HG03460 (cell line): Measurements from ENCODE around the gene WNK2.
"Not testable (repeated sequence)": the region's sequence is repeated elsewhere in the genome, so short reads cannot be mapped to it uniquely, and the experiment has no call there.

ENCODE experiments used
- ATAC-seq: cut with Tn5 transposase; IDR thresholded peaks from one replicate; pipeline ENCODE4 v1.9.1; 2021; ENCODE audit not compliant: unreplicated experiment

The WNK2 gene

DNA sequence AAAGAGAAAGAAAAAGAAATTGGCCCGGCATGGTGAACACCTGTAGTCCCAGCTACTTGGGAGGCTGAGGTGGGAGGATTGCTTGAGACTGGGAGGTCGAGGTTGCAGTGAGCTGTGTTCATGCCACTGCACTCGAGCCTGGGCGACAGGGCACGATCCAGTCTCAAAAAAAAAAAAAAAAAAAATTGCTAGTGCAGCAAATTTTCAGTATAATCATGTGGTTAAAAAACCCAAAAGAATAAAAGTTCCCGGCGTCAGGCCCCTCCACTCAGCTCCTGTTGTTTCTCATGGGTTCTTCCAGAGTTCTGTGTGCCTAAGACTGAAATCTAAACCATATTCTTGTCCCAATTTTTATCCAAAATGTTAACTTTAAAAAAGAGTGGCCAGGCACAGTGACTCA lies 49.1 kb downstream of the WNK2 start:
- no peak for ATAC-seq

DNA sequence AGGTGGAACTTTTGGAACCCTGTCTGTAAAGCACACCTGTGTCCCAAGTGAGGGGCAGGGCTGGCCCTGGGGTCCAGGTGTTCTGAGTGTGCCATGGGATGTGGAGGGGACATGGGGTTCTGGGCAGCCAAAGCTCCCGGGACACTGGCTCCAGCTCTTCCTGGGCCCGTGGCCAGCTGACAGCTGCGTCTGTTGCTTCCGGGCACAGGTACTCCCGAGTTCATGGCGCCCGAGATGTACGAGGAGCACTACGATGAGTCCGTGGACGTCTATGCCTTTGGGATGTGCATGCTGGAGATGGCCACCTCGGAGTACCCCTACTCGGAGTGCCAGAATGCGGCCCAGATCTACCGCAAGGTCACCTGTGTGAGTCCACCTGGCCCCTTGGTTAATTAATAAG lies 50.7 kb downstream of the WNK2 start:
- no peak for ATAC-seq

DNA sequence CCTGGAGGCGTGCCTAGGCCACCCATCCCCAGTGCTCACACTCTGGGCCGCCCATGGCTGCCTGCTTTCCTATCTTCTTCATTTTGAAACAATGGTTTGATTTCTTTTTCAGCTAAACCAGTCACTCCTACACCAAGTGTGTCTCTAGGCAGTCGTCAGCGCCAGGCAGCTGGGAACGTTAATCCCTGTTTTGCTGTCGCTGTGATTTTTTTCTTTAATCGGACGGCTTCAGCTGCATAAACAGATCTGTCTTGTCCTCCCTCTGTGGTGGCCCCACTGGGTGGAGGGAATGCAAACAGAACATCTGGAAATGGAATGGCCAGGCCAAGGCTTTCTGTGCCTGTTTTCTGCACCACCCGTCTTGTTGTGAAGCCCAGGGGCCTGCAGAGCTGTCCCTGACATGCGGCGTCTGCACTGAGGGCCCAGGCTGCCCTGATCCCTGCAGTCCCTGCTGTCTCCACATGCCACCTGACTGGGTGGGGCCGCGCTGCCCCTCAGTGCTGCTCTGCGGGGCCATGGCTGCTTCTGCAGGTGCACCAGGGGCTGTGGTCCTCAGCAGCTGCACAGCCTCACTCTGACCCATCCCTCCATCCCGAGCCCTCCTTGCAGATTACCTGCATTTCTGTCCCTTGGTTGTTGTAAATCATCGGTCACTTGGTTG lies 51.5 kb downstream of the WNK2 start:
- ATAC-seq, result no peak

DNA sequence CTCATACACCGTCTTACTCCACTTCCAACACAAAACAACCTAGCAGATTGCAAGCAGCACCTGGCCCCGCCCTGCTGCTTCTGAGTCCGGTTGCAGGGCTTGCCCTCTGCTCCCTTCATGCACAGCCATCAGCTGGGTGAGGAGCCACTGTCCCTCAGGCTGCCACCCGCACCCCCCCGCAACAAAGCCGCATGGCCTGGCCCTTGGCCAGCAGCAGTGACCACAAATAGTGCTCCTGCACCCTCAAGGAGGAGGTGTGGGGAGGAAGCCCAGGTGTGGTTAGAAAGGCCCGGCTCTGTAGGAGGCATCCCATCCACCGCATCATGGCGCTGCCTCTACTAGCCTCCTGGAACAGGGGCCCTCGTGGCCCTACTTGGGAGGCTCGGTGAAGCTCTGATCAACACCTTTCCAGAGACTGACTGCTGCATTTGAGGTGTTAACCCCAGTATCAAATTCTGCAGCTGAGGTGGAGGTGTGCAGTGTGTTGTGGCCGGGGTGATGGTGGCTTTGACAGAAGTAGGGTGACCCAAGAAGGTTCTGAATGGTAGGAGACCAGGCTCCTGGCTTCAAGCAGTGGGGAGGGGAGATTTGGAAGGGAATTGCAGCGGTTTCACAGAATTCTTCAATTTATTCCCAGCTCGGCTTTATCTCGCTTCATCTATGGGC lies 52.7 kb downstream of the WNK2 start:
- ATAC-seq, result no peak

DNA sequence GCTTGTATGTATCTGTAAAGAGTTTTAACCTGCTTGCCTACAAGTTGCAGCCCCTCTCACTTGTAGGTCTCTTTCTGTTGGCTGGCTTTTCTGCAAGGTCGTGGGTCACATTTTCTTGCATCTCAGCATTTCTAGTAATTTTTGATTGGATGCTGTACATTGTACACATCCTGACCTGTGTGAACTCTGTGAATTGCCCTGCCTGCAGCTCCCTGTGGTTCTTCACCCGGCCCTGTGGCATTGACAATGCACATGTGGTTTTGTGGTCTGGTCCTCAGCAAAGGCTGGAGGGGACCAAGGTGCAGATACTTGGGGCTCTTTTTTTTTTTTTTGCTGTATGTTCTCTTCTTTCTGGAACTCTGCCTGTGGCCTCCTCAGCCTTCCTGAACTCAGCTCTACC lies 53.6 kb downstream of the WNK2 start:
- no peak for ATAC-seq

DNA sequence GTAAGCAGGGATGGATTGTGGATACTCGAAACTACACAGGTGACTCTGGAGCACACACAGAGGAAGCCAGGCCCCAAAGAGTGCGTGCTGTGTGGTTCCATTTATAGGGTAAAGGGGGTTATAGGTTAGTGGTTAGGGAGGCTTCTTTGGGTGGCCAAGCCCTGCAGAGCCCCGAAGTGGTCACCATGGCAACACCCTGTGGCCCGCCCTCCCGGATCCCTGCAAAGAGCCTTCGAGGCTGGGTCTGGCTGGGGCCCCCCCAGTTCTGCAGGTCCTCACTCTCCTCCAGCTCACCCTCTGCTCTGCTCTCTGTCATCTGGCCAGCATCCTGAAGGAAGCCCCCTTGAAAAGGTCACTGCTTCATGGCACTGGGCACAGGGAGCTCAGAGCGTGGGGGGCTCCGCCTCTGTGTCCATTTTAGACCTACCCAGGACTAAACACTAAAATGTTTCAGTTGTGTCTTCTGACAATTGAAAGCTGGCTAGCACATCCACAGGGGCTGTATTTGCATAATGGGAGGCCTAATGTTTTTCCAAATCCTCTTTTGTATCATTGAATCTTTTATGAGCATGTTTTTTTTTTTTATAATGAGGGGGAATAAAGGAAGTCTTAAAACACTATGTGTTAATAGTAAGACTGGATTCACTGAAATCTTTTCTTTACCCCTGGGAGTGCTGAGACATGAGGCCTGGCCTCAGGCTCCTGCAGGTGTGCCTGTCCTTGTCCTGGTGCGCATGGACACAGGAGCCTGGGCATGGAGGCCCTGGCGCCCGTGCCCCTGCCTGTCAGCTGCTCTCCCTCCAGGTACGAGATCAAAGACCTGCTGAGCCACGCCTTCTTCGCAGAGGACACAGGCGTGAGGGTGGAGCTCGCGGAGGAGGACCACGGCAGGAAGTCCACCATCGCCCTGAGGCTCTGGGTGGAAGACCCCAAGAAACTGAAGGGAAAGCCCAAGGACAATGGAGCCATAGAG lies 55.3 kb downstream of the WNK2 start:
- no peak for ATAC-seq

DNA sequence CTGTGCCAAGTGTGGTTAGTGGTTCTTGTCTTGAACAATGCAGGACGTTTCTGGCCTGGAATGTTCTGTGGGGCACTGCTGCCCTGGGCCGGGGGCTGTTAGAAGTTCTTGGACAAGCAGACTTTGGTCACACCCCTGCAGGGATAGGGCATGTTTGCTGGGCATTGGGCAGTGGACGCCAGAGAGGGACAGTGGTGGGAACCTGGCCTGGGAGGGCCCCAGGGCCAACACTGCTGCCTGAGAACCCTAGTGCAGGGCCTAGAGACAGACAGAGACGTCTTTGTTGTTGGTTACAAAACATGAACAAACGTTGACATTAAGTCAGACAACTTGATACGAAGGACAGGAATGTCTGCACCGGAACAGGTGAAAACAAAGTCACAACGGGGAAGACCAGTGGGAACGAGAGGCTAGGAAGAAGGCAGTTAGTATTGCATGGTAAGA lies 57.0 kb downstream of the WNK2 start:
- ATAC-seq, result no peak

DNA sequence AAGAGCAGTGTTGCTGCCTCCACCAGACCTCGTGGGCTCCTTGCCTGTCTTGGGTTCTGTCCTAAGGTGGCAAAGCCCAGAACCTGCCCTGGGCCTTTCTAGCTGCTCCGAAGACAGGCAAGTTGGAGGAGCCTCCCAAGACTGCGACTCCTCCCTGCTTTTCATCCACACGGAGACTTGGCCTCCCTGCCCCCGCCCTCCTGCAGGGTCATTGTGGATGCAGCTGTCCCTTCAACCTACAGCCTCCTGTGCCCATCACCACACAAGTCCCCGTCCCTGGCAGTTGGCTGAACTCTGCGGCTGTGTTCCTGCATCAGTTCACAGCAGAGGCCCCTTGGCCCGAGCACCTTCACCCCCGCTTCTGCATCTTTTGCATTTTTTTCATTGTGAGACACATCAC lies 59.2 kb downstream of the WNK2 start:
- ATAC-seq, result no peak

DNA sequence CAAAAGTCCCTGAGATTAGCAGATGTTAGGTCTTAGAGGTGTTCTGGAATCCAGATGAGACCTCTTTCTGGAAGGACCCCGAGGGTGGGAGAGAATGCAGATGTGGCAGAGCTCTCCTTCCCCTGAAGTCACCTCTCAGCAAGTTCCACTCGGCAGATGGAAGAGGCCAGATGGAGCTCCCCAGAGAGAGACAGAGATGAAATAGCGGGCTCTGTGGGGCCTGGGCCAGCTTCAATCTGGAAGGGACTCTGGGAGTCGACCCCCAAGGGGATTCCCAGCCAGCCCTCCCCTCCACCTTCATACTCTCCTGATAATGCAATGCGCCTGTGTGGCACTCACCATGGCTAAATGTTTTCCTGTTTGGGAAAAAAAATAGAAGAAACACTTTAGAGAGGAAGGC lies 60.2 kb downstream of the WNK2 start:
- no peak for ATAC-seq

DNA sequence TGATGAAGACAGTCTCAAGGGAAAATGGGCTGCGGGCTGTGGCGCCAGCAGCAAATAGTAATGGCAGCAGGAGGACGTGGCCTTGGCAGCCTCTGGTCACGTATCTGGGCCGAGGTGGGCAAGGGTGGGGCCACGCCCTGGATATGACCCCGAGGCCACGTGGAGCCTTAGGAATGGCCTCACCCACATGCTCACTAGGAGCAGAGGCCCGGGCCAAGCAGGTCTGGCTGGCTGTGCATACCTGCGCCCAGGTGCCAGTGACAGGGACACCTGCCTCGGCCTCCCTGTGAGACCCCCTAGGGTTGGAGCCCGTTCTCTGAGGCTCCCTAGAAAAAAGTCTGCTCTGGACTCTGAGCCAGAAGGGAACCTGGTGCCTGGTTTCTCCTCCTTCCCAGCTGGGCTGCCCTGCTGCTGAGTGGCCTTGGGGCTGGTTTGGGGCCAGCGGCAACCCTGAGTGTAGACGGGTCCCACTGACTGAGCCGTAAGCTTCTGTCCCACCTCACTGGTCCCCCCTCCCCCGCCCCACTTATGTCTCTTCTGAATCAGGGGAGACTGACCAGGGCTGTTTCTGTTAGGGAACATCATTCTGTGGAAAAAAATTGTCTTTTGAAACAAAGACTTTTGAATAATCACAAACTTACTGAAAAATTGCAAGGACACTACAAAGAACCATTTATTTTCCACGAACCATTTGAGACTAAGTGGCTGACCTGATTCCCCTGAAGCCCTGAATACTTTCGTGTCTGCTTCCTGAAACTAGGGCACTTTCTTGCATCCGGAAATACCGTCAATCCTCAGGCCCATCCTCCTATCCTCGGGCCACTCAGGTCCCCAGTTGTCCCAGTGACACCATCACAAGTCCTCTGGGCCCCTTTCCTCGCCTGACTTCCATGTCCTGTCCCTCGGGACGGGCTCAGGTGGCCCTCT lies 60.8 kb downstream of the WNK2 start:
- no peak for ATAC-seq

DNA sequence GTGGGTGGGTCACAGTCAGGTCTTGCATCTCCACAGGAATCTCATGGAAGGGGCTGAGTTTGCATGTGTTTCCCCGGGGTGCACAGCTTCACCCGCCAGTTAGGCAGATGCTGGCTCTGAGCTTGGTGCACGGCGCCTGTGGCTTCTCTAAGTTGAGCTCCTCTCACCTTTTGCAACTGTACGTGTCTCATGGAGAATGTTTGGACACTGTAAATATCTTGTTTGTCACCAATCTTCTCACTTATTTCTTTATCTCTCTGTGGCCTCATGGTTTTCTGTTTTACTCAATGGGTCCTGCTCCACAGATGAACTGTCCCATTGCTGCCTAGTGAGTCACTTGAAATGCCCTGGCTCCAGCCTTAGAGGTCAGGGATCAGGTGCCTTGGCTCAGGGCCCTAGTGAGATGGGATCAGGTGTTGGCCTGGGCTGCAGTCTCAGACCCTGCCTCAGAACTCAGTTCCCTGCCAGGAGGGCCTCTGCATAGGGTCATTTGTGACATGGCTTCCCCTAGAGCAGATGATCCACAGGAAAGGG lies 61.6 kb downstream of the WNK2 start:
- no peak for ATAC-seq

DNA sequence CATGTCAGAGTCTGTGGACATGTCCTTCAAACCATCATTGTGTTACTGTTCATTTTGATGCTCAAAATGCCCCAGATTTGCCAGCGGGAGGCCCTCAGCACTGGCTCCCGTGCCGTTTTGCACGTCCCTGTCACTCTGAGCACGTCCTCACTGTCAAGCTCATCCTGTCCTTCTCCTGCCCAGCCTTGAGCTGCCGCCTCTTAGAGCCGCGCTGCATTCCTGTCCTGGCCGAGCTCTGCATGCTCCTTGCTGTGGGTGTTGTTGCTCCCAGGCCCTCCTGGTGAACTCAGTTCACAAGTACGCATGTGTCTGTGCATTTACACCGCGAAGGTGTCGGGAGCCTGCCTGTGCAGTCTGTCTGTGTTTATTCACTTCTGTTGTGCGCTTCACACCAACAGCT lies 62.2 kb downstream of the WNK2 start:
- no peak for ATAC-seq

DNA sequence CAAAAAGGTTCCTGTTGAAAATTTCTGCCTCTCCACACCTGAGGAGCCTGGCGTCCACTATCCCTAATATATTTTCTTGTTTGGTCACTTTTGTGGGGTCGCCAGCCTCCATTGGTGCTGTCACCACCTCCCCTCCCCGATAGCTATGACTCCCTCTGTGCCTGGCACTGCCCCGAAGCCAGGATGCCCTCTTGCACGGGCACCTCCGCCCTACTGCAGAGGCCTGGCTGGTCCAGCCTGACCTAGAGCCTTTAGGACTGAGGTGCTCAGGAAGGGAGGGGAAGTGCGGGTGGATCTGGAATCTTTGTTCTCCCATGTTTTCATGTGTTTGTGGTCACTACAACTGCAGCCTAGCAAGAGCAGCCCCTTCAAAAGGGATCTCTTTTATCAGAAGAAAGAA lies 62.6 kb downstream of the WNK2 start:
- ATAC-seq, result no peak

DNA sequence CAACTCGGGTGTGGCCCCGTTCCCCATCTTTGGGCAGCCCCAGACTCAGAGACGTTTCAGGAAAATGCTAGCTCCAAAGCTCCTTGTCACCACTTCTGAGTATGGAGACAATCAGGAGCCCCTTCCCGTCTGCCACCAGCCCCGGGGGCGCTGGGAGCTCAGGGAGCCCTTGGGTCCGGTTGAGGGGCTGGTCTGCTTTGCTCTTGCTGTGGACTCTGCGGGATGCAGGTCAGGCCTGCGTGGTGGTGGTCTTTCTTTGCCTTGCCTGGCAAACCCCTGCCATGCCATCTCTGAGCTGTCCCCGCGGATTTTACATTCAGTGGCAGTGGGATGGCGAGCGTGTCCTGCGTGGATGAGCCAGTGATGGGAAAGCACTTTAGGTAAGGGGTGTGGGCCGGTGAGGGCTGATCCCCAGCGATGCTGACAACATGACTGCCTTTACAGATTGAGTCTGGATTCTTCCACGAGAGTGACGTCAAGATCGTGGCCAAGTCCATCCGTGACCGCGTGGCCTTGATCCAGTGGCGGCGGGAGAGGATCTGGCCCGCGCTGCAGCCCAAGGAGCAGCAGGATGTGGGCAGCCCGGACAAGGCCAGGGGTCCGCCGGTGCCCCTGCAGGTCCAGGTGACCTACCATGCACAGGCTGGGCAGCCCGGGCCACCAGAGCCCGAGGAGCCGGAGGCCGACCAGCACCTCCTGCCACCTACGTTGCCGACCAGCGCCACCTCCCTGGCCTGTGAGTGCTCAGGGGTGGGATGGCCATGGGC lies 63.3 kb downstream of the WNK2 start:
- ATAC-seq, result no peak

DNA sequence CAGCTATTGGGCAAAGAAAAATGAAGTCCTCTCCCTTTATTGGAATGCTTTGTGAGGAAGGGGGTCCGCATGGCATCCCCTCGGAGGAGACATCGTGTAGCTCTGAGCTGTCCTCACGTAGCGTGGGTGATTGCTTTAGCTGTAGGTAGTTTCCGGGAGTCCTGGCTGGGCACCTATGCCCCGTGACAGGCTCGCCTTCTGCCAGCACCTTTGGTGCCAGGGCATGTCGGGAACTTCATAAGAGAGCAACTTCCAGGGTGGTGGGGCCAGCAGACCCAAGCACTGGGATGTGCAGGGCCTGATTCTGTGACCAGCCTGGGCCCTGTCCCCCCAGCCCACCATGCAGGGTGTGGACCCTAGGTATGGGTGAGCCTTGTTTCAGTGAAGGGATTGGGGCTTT lies 64.0 kb downstream of the WNK2 start:
- ATAC-seq, result no peak

DNA sequence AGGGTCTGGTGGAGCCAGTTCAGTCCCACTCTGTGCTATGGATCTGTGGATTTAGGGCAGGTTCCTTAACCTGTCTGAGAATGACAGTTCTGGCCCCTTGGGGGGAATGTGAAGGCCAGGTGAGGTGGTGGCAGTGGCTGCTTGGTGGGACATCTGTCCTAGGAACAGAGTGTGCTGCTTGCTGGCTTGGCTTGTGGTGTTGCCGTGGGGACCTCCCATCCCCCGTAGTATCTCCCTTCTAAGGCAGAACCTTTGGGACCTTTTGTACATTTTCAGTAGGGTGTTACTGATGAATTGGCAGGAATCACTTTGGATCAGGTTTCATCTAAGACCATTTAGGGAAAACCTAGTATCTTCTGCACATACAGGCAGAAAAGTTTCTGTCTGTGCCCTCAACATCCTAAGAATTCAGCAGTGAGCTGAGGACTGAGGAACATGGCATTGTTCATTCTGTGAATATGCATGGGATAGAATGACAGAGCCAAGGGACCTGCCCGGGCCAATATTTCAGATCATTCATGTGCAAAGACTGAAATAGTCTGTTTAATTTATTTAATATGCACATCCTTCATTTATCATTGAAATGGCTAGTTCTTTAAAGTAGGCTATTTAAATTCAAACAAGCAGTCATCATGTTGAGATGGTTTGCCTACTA lies 64.6 kb downstream of the WNK2 start:
- no peak for ATAC-seq

DNA sequence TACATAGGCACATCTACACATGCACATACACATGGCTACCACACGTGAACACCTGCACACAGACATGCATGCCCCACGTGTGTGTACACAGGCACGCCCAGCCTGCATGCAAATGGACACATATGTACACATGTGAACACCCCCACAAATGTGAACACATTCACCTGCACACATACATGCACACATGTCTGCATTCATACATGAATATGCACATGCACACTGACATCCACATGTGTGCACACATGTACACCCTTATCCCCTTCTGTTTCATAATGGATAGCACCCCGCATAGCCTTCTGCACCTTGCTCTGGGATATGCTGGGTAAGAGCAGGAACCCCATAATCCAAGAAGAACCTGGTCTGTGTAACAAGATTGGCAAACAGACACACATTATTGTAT lies 66.2 kb downstream of the WNK2 start:
- no peak for ATAC-seq

DNA sequence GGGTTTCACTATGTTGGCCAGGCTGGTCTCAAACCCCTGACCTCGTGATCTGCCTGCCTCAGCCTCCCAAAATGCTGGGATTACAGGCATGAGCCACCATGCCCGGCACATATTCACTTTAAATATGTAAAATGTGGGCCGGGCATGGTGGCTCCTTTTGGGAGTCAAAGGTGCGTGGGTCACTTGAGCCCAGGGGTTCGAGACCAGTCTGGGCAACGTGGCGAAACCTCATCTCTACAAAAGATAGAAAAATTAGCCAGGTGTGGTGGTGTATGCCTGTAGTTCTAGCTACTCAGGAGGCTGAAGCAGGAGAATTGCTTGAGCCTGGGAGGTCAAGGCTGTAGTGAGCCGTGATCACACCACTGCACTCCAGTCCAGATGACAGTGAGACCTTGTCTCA lies 67.4 kb downstream of the WNK2 start:
- ATAC-seq, result not testable (repeated sequence)

DNA sequence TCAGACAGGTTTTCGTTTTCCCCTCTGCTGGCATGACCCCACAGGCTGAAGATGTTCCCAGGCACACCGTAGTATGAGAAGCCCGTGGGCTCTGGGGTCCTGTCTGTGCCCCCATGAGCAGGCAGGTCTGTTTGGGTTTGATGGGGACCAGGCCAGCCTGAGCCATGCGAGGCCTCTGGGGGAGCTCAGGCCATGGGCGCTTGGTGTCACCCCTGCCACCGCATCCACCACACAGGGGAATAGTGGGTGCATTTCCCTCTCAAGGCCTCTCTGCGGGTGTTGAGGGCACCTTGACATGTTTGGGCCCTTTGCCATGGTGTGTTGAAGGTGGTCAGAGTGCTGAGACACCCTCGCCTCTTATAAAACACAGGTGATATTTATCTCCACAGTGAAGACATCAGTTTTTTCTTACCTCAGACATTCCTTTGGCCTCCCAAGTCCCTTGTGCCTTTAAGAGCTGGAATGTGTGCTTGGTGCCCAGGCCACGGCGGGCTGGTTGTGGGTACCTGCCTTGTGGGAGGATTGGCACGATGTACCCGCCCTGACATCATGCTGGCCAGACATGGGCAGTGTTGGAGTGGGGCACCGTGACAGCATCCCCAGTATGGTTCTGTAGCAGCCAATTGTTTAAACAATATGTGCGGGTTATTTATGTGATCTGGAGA lies 68.3 kb downstream of the WNK2 start:
- ATAC-seq, result no peak
